Measurements from ENCODE around the gene CRIP1.

Gene CRIP1

GRCh38 chr14:105494606-105494929, 7.9 kb downstream of the CRIP1 start:
- DNase-seq: no peak

GRCh38 chr14:105495101-105495989, 8.7 kb downstream of the CRIP1 start:
- no peak for DNase-seq

GRCh38 chr14:105495990-105496830, 9.5 kb downstream of the CRIP1 start:
- DNase-seq: no peak

DNA sequence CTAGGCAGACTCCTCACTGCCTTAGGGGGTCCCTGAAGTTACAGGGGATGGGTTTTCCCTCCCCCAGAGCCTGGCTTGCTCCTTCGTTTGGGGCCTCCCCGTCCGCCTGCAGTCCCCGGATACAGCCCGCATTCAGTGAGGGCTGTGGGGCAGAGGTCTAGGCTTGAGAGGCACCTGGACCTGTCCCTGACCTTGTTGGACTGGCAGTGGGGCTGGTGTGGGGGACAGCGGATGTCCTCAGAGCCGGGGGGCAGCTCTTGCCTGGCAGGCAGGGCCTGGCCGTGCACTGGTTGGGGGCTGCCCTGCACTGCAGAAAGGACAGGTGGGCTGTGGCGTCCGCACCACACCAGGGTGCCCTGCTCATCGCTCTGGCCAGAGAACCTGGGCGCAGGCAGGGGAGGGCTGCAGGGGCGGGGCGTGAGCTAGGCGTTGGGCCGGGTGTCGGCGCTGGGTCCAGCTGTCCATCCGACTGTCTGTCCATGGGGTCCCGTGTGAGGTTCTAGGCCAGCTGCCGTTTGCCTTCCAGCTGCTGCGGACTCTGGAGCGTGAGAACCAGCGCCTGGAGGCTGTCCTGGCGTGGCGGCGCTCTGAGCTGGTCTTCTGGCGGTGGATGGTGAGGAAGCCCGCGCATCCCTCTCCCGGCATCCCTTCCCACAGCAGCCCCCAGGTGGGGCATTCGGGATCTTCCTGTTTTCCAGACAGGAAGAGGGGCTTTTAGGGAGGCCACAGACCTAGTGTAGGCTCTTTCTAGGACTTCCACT, 10.3 kb downstream of the CRIP1 start:
- DNase-seq: no peak

GRCh38 chr14:105497671-105498429, 11.2 kb downstream of the CRIP1 start:
- DNase-seq: no peak

DNA sequence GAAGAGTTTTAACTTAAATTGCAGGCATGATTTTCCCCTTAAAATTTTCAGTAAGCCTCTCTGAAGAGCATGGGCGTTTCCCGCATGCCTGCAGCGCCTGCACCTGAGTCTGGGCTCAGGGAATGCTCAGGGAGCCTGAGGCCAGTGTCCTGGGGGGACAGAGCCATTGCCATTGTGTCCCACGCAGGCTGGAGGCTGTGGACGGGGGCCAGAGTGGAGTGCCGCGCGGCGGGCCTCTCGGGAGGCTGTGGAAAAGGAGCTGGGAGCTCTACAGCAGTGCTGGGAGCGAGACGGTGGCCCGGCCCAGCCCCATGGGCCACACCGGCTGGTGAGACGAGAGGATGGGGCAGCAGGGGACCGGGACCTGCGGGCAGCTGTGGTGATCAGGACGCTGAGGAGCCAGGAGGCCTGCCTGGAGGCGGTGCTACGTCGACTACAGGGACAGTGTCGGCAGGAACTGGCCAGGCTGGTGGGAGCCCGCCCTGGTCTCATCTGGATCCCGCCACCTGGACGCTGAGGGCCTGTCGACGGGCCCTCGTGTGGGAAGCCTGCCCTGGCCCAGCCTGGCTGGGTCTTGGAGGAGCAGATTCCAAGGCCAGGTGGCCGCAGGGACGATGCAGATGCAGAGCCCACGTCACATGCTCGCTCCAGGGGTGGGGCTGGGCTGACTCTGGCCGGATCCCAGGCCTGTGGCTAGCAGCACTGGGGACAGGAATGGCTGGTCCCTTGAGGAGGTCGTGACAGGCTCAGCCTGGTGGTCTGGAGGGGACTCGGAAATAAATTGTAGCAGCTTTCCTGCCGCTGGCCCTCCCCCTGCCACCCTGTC, 12.0 kb downstream of the CRIP1 start:
- DNase-seq: no peak

DNA sequence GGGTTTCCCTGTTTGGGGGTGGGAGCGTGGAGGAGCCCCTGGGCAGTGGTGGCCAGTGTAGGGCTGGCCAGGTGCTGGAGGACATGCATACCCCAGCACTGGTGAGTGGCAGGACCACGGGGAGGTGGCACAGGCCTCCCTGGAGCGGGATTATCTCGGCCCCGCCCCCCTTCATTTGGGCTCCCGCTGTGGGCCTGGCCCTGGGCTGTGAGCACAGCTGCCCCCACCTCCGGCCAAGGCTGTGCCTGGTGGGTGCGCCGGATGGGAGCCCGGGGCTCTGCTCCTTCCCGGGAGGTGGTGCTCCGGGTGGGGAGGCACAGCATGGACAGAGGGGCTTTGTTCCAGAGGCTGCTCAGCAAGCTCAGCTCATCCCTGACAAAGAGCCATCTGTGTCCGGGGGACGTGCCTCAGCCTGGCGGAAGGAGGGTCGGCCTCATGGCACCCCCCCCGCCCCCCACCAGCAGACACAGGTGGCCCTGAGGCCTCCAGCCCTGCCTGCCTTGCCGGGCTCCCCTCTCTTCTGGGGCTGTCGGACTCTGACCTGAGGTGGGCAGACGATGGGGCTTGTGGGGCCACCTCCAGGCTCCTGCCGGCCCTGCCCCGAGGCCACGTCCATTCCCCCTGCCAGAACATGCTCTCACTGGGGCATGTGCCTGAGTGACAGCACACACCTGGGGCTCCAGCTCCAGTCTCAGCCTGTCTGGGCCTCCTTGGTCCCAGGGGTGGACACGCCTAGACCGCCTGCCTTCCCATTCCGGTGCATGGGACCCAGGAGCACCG, 12.8 kb downstream of the CRIP1 start:
- no peak for DNase-seq

- no peak for DNase-seq
Measured at GRCh38 chr14:105500036-105500725, 13.5 kb downstream of the CRIP1 start.

DNA sequence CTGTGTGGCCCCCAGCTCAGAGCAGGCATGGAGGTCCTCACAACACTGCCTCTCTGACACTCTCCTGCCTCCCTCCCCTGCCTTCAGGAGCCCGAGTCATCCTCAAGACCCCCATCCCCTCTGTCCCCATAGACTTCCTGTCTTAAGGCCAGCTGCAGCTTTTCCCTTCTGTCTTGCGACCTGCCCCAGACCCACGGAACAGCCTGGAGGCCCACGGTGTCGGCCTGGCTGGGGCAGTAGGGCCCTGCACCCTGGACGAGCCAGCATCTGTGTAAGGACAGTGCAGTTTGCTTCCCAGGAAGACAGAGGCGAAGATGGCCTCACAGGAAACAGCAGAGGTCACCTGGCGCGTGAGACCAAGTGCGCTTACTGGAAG, 14.0 kb downstream of the CRIP1 start:
- DNase-seq: no peak

DNA sequence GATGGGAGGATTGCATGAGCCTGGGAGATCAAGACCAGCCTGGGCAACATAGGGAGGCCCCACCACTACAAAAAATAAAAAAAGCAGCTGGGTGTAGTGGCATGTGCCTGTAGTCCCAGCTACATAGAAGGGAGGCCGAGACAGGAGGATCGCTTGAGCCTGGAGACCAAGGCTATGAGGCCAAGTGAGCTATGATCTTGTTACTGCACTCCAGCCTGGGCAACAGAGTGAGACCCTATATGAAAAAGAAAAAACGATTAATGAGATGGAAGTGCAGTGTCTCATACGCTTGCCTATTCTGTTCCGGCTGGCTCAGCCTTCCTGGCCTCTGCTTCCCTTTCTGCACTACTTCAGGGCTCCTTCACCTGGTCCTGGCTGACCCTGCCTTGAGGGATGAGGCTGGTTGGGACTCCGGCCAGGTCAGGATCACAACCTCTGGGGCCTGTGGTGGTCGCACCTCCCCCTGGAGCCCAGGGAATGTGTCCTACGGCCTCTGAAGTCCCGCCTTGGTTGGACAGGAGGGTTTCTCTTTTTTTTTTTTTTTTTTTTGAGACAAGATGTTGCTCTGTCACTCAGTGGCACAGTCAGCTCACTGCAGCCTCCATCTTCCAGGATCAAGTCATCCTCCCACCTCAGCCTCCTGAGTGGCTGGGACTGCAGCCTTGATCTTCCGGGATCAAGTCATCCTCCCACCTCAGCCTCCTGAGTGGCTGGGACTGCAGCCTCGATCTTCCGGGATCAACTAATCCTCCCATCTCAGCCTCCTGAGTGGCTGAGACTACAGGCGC, 15.0 kb downstream of the CRIP1 start:
- DNase-seq: no peak

DNA sequence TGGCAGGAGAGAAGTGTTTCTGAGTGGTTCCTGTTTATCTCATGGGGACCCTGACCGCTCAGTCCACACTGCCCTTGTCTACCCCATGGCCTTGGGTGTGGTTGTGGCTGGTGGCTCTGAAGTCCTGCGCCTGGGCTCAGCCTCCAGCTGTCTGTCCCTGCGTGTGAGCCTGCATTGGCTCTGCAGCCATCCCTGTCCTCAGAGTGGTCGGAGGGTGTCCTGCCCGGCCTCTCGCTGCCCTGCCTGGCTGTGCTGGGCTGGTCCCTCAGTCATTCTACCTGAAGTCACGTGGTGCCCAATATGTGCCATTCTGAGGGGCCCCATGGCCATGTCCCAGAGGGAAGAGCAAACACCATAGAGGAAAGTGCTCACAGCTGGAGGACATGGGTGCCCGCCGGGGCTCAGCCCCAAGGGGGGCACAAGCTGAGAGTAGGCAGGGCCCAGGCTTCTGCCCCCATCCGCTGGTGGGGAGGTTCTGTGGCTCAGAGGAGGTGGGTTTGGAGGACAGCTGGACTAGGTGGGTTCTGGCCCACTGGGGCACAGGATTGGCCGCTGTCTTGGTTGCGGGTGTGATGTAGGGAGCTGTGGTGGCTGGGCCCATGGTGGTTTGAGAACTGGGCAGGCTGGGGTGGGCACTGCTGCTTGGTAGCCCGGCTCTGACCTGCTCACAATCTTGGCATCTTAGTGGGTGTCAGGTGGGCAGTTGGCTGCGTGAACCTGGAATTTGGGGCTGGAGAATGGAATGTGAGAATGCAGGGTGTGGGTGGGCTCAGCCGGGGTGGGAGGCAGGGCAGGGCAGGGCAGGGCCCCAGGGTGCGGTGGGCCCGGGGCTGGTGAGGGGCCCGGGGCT, 16.0 kb downstream of the CRIP1 start:
- no peak for DNase-seq

DNA sequence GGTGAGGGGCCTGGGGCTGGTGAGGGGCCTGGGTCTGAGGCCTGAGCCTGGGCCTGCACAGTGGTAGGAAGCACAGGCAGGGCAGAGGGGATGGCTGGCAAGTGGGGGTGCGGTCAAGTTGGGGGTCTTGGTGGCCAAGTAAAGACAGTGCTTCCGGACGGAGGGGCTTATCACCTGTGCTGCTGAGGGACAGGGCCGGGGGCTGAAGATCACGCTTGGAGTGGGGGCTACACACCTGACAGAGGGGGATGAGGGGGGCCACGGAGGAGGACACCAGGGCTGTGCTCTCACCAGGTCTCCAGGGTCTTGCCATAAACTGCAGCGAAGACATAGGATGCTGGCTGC, 16.6 kb downstream of the CRIP1 start:
- no peak for DNase-seq

GRCh38 chr14:105503935-105504692, 17.4 kb downstream of the CRIP1 start:
- no peak for DNase-seq

- no peak for DNase-seq
Measured at GRCh38 chr14:105505101-105505500, 18.4 kb downstream of the CRIP1 start.

GRCh38 chr14:105507247-105507646, 20.6 kb downstream of the CRIP1 start:
- DNase-seq: no peak

- no peak for DNase-seq
Measured at GRCh38 chr14:105508069-105508468, 21.4 kb downstream of the CRIP1 start.

- no peak for DNase-seq
Measured at GRCh38 chr14:105508601-105509000, 21.9 kb downstream of the CRIP1 start.

DNA sequence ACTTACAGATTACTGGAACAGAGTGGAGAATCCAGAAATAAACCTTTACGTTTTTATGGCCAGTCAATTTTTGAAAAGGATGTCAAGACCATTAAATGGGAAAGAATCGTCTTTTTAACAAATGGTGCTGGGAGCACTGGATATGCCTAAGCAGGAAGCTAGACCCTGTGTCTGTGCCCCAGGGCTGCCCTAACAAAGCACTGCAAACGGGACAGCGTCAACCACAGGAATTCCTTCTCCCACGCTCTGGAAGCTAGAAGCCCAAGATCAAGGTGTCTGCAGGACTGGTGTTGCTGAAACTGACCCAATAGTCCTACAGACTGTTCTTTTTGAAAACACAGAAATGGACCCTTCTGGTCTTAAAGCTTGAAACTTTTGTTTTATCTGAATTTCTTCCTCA, 30.4 kb downstream of the CRIP1 start:
- DNase-seq: no peak

Data from suppressor macrophage (primary cell).